Uterus (tissue), 2 donors: Measurements from ENCODE around the gene ASIC4.

ENCODE experiments used
- POLR2A ChIP-seq, 2 donors: fragments of 450-650 bp; IDR thresholded peaks; one replicate each; pipeline ENCODE4 v1.6.1; 2016; ENCODE audit warnings: antibody characterized with exemption in 2 of 2, mild to moderate bottlenecking in 1 of 2, moderate library complexity in 1 of 2
- TF ChIP-seq, protein P1 (sequence below), 4 experiments: fragments of 200-600 bp in 2 of 4; fragments of 450-650 bp in 2 of 4; sonication (generic) in 2 of 4; IDR thresholded peaks; one replicate each; pipeline ENCODE4 v1.5.1; 2016 to 2019; ENCODE audit warnings: antibody characterized with exemption in 4 of 4, mild to moderate bottlenecking in 2 of 4, moderate library complexity in 1 of 4

DNA sequence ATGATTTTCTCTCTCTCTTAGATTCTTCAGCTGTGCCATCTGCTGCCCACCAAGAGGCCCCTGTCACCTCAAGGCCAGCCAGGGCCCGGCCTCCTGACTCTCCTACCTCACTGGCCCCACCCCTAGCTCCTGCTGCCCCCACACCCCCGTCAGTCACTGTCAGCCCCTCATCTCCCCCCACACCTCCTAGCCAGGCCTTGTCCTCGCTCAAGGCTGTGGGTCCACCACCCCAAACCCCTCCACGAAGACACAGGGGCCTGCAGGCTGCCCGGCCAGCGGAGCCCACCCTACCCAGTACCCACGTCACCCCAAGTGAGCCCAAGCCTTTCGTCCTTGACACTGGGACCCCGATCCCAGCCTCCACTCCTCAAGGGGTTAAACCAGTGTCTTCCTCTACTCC lies 25.0 kb upstream of the ASIC4 start:
- TF ChIP-seq POLR2A (IDR thresholded peaks at IDR 0.05) = no peak
- TF ChIP-seq, protein P1, sequence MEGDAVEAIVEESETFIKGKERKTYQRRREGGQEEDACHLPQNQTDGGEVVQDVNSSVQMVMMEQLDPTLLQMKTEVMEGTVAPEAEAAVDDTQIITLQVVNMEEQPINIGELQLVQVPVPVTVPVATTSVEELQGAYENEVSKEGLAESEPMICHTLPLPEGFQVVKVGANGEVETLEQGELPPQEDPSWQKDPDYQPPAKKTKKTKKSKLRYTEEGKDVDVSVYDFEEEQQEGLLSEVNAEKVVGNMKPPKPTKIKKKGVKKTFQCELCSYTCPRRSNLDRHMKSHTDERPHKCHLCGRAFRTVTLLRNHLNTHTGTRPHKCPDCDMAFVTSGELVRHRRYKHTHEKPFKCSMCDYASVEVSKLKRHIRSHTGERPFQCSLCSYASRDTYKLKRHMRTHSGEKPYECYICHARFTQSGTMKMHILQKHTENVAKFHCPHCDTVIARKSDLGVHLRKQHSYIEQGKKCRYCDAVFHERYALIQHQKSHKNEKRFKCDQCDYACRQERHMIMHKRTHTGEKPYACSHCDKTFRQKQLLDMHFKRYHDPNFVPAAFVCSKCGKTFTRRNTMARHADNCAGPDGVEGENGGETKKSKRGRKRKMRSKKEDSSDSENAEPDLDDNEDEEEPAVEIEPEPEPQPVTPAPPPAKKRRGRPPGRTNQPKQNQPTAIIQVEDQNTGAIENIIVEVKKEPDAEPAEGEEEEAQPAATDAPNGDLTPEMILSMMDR (IDR thresholded peaks at IDR 0.05) = no peak
